Breast epithelium (tissue), 4 donors: Measurements from ENCODE around the gene NR4A3. TPM values are rescaled to one million over a fixed set of nuclear protein-coding genes. Genes with fewer than 3 reads are reported as not detected.

Experiments
- DNase-seq, 2 donors: peaks; one replicate each; pipeline ENCODE4 v3.0.0-alpha.2; 2019; ENCODE audit warnings: low spot score in 2 of 2
- H3K27ac ChIP-seq, 2 donors: fragments of 200-600 bp; sonication (generic) in 1 of 2; one replicate each; pipeline ENCODE4 v1.5.1; 2016 to 2019; ENCODE audit warnings: mild to moderate bottlenecking in 1 of 2
- H3K27me3 ChIP-seq, 2 donors: fragments of 200-600 bp; sonication (generic) in 1 of 2; one replicate each; pipeline versions ENCODE4 v1.5.1 to v1.6.0; 2017 to 2019; ENCODE audit warnings: control low read depth in 1 of 2, mild to moderate bottlenecking in 1 of 2
- H3K36me3 ChIP-seq: fragments of 200-600 bp; one replicate; pipeline ENCODE4 v1.5.1; 2019
- H3K4me1 ChIP-seq, 2 donors: fragments of 200-600 bp; sonication (generic); one replicate each; pipeline ENCODE4 v1.5.1; 2016 to 2019; ENCODE audit warnings: control low read depth in 1 of 2
- H3K4me3 ChIP-seq, 3 donors: fragments of 200-600 bp; sonication (generic); 1 replicate in 2 of 3; 2 replicates in 1 of 3; pipeline ENCODE4 v1.5.1; 2016 to 2019; ENCODE audit warnings: mild to moderate bottlenecking in 3 of 3, moderate library complexity in 2 of 3
- H3K9me3 ChIP-seq, 2 donors: fragments of 200-600 bp; sonication (generic) in 1 of 2; one replicate each; pipeline ENCODE4 v1.5.1; 2016 to 2019; ENCODE audit warnings: control low read depth in 1 of 2
- POLR2A ChIP-seq: fragments of 450-650 bp; IDR thresholded peaks from one replicate; pipeline ENCODE4 v1.6.1; 2016; ENCODE audit warnings: antibody characterized with exemption, mild to moderate bottlenecking, moderate library complexity
- POLR2AphosphoS5 ChIP-seq, 3 donors: sonication (generic); formaldehyde crosslinking; IDR thresholded peaks; one replicate each; pipeline ENCODE4 v1.6.1; 2017; ENCODE audit warnings: antibody characterized with exemption in 3 of 3
- intact Hi-C: fragments of 100-400 bp; cut with DNase I; formaldehyde crosslinking; loops from one replicate; pipeline ENCODE4 v1.15.1; 2023; ENCODE audit warnings: low total_unique reads
- total RNA-seq, 3 donors: library from RNA; depleted of rRNA; stranded (reverse); fragments of >200 nt; gene quantifications; one replicate each; pipeline ENCODE4 v1.1.0, GENCODE V29; 2016
- TF ChIP-seq, protein P1 (sequence below), 3 donors: fragments of 450-650 bp; IDR thresholded peaks; one replicate each; pipeline ENCODE4 v1.5.1; 2016 to 2017; ENCODE audit warnings: antibody characterized with exemption in 3 of 3, mild to moderate bottlenecking in 3 of 3, moderate library complexity in 3 of 3

Gene NR4A3
- total RNA-seq, 3 donors from 2014 or later, result 1.3 to 34.1 (median 4.9) TPM

- Histone ChIP-seq H3K36me3 (no peaks in the 10 kb centered on the region), H3K4me3 (peak overlapping the region; percentile 87 to 96 (median 91)), H3K27me3 (peaks cover 0 to 19% of the 10 kb centered on the region in 2 donors), H3K4me1 (peaks cover 0 to 5% of the 10 kb centered on the region in 2 donors), H3K9me3 (no peaks in the 10 kb centered on the region), H3K27ac (peak overlapping the region; percentile 99)
- TF ChIP-seq POLR2A (no peak), POLR2AphosphoS5 (IDR thresholded peaks at IDR 0.05) (peak in 2 of 3 donors; percentile 10 to 22)
- intact Hi-C loops, result no loop called here
- DNase-seq, result peak; percentile 52 to 55
These were observed 845 bp upstream of the NR4A3 start for GRCh38 chr9:99820685-99821395.

DNA sequence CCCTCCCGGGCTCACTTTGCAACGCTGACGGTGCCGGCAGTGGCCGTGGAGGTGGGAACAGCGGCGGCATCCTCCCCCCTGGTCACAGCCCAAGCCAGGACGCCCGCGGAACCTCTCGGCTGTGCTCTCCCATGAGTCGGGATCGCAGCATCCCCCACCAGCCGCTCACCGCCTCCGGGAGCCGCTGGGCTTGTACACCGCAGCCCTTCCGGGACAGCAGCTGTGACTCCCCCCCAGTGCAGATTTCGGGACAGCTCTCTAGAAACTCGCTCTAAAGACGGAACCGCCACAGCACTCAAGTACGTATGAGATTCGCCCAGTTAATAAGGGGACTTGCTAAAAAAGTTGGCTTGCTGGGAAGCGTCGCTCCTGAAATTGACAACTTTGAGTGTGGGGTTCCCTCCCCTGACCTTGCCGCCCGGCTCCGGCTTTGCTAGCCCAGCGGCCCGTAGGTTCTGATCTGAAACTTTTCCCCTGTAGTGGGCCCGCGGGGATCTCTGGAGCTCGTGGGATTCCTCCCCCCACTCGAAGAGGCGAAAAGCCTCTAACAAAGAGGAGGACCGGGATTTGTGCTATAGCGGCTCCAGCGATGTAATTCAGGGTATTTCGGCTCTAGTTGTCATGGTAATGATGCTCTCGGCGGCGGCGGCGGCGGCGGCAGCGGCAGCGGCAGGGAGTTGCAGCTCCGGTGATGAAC lies 572 bp downstream of the NR4A3 start:
- H3K27me3 ChIP-seq, result peaks cover 0 to 19% of the 10 kb centered on the region in 2 donors
- peak overlapping the region; percentile 87 to 96 (median 91) for H3K4me3 ChIP-seq
- H3K9me3 ChIP-seq, result no peaks in the 10 kb centered on the region
- H3K36me3 ChIP-seq, result no peaks in the 10 kb centered on the region
- DNase-seq, result peak in 1 of 2 donors; percentile 30
- intact Hi-C loops, result no loop called here
- H3K27ac ChIP-seq, result peak overlapping the region; percentile 99
- TF ChIP-seq POLR2A, result no peak
- H3K4me1 ChIP-seq, result peaks cover 0 to 5% of the 10 kb centered on the region in 2 donors

DNA sequence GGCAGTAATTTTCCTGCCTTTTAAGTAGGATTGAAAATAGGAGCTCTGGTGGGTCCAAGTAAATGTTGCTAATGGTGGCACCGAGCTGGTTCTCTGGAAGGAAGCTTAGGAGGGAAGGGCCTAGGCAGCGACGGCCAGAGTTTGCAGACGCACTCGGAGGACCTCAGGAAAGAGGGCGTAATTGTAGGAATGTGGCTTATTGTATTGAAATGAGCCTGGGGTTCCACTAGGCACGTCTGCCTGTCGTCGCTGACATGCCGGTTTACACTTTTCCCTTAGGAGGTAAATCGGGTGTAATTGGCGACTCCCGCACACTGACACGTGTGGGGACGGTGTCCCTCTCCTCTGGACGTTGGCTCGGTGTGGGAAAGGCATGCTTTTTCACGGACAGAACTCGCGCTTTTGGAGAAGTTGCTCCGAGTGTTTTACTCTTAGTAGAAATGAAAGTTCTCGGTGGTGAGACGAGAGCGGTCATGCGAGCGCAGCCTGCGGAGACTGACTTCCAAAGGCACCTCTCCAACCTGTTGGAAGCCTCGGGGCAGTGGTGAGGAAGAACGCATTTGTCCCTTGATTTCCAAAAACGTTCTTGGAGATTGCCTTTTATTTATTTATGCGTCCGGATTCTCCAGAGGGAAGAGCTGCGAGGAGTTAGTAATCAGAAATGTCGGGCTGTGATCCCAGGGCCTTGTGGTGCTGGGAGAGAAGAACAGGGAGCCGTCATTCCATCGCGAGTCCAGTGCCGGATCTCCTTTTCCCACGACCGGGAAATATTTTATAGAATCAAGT lies 1.3 kb downstream of the NR4A3 start:
- no peak for DNase-seq
- Histone ChIP-seq H3K27me3 (peaks cover 0 to 19% of the 10 kb centered on the region in 2 donors), H3K27ac (peak overlapping the region; percentile 21 to 99), H3K4me1 (peaks cover 0 to 5% of the 10 kb centered on the region in 2 donors), H3K4me3 (peak overlapping the region; percentile 87 to 96 (median 91)), H3K9me3 (no peaks in the 10 kb centered on the region), H3K36me3 (no peaks in the 10 kb centered on the region)
- intact Hi-C loops, result no loop called here
- no peak for TF ChIP-seq POLR2AphosphoS5 (IDR thresholded peaks at IDR 0.05)
- TF ChIP-seq, protein P1, sequence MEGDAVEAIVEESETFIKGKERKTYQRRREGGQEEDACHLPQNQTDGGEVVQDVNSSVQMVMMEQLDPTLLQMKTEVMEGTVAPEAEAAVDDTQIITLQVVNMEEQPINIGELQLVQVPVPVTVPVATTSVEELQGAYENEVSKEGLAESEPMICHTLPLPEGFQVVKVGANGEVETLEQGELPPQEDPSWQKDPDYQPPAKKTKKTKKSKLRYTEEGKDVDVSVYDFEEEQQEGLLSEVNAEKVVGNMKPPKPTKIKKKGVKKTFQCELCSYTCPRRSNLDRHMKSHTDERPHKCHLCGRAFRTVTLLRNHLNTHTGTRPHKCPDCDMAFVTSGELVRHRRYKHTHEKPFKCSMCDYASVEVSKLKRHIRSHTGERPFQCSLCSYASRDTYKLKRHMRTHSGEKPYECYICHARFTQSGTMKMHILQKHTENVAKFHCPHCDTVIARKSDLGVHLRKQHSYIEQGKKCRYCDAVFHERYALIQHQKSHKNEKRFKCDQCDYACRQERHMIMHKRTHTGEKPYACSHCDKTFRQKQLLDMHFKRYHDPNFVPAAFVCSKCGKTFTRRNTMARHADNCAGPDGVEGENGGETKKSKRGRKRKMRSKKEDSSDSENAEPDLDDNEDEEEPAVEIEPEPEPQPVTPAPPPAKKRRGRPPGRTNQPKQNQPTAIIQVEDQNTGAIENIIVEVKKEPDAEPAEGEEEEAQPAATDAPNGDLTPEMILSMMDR (IDR thresholded peaks at IDR 0.05), result peak in 1 of 3 donors; percentile 6

DNA sequence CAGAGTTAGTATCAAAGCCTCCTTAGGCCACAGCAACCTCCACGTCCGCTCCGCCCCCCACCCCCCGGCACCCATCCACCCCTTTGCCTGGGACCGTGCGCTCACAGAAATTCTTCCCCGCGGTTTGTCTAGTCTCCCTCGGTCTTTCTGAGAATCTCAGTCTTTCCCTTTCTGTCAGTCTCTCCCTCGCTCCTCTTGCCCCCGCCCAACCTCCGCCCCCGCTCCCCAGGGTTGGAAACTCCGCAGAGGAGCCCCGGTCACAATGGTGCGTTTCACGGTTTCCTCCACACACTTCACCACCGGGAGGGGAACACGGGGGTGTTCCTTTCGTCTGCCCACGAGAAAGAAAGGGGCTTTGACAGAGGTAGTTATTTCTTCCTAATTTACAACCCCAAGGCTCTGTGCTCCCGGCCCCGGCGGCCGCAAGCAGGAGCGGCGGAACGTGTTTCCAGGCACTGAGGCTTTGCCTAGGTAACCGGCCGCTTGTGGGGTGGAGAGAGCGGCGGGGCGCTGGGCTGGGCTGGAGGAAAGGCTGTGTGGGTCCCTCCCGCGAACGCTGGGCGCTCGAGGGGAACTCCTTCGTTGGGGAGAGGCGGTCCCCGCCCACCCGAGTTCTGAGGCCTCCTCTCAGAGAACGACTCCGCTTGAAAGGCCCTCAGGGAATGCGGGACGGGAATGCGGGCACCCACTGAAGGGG lies 2.1 kb downstream of the NR4A3 start:
- DNase-seq, result peak in 1 of 2 donors; percentile 33
- H3K4me1 ChIP-seq, result peaks cover 0 to 5% of the 10 kb centered on the region in 2 donors

GRCh38 chr9:99824378-99825171 lies 2.9 kb downstream of the NR4A3 start:
- Histone ChIP-seq H3K27ac (no peak overlapping the region), H3K4me3 (peak overlapping the region; percentile 87 to 96 (median 91)), H3K4me1 (peaks cover 0 to 5% of the 10 kb centered on the region in 2 donors), H3K9me3 (no peaks in the 10 kb centered on the region), H3K27me3 (peaks cover 0 to 30% of the 10 kb centered on the region in 2 donors), H3K36me3 (no peaks in the 10 kb centered on the region)
- no peak for DNase-seq
- no peak for TF ChIP-seq POLR2AphosphoS5 (IDR thresholded peaks at IDR 0.05)
- TF ChIP-seq, protein P1 (IDR thresholded peaks at IDR 0.05), result peak in 1 of 3 donors; percentile 19
- intact Hi-C loops, result no loop called here

More for the DNA sequence above, 2.1 kb downstream of the NR4A3 start:
- Histone ChIP-seq H3K9me3 (no peaks in the 10 kb centered on the region), H3K4me3 (peak overlapping the region; percentile 87 to 96 (median 91)), H3K36me3 (no peaks in the 10 kb centered on the region), H3K27me3 (peaks cover 0 to 27% of the 10 kb centered on the region in 2 donors), H3K27ac (no peak overlapping the region)
- TF ChIP-seq POLR2A (no peak), POLR2AphosphoS5 (IDR thresholded peaks at IDR 0.05) (no peak)
- TF ChIP-seq, protein P1 (IDR thresholded peaks at IDR 0.05), result no peak
- intact Hi-C loops, result no loop called here
